Measurements from ENCODE around the gene S100A13. TPM values are rescaled to one million over a fixed set of nuclear protein-coding genes. Genes with fewer than 3 reads are reported as not detected.
A peak's percentile ranks its signal among the peaks of the same experiment; 100 is the strongest.

Gene S100A13
- total and polyA plus RNA-seq, 9 of the 15 experiments (the other 6 are each of a cell fraction or from before 2014, with no cell fraction given): 41.9 to 129 (median 58.0) TPM

DNA sequence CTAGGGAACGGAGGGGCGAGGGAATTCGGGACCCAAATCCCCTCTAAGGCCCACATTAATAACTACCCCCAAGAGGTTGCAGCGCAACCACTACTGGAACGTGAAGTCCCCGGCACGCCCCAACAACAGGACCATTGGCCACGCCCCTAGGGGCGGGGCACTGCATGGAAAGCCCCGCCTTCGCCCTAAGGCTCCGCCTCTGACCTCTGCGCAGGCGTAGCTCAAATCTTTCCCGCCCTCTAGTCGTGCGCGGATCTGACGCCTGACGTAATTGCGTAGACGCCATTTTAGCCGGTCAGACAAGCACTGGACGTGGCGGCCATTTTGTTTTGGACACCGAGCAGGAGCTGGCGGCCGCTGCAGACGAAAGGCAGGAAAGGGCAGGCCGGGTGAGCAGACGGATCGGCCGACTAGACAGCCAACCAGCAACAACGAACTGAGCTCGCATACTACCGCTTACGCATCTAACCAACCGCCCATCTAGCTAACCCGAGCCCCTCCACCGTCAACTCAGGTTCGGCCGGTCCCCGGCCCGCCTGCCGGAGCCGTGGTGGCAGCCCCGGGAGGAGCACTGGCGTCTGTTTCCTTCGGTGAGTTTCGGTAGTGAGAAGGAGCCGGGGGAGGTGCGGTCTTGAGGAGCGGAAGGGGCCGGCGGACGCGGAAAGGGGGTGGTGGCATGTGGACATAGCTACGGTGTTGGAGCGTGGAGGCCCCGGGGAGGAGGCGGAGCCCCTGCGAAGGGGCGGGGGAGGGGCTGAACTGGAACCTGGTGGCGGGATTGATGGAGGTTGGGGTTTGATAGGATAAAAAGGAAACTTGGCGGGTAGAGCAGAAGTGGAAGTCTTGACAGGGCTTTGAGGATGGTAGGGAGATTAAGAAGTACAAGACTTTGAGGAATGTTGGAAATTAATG is 6.7 kb upstream of the S100A13 start, which contains the start of gene CHTOP (continued):
- TF ChIP-seq, protein P1, sequence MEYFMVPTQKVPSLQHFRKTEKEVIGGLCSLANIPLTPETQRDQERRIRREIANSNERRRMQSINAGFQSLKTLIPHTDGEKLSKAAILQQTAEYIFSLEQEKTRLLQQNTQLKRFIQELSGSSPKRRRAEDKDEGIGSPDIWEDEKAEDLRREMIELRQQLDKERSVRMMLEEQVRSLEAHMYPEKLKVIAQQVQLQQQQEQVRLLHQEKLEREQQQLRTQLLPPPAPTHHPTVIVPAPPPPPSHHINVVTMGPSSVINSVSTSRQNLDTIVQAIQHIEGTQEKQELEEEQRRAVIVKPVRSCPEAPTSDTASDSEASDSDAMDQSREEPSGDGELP (CRISPR knock-in tag; IDR thresholded peaks at IDR 0.05; ENCODE audit: borderline replicate concordance): peak; percentile 84
- TF ChIP-seq SMARCA4 (IDR thresholded peaks at IDR 0.05) (0 out of 2 replicates have a peak, but pooled peaks have one; percentile 14), ZFX (CRISPR knock-in tag; IDR thresholded peaks at IDR 0.05) (peak; percentile 97), CEBPB (tag; IDR thresholded peaks at IDR 0.05) (no peak), MIER1 (IDR thresholded peaks at IDR 0.05; ENCODE audit: low read depth) (no peak), REST (IDR thresholded peaks at IDR 0.05; ENCODE audit: borderline replicate concordance) (no peak), REST (CRISPR knock-in tag; IDR thresholded peaks at IDR 0.05; ENCODE audit: low read depth) (peak; percentile 67; the same call in 1 of the 2 replicates), DNMT1 (IDR thresholded peaks at IDR 0.05) (no peak), THRAP3 (IDR thresholded peaks at IDR 0.05; ENCODE audit: borderline replicate concordance) (peak; percentile 54; the same call in 1 of the 2 replicates)
- TF ChIP-seq, protein P2, sequence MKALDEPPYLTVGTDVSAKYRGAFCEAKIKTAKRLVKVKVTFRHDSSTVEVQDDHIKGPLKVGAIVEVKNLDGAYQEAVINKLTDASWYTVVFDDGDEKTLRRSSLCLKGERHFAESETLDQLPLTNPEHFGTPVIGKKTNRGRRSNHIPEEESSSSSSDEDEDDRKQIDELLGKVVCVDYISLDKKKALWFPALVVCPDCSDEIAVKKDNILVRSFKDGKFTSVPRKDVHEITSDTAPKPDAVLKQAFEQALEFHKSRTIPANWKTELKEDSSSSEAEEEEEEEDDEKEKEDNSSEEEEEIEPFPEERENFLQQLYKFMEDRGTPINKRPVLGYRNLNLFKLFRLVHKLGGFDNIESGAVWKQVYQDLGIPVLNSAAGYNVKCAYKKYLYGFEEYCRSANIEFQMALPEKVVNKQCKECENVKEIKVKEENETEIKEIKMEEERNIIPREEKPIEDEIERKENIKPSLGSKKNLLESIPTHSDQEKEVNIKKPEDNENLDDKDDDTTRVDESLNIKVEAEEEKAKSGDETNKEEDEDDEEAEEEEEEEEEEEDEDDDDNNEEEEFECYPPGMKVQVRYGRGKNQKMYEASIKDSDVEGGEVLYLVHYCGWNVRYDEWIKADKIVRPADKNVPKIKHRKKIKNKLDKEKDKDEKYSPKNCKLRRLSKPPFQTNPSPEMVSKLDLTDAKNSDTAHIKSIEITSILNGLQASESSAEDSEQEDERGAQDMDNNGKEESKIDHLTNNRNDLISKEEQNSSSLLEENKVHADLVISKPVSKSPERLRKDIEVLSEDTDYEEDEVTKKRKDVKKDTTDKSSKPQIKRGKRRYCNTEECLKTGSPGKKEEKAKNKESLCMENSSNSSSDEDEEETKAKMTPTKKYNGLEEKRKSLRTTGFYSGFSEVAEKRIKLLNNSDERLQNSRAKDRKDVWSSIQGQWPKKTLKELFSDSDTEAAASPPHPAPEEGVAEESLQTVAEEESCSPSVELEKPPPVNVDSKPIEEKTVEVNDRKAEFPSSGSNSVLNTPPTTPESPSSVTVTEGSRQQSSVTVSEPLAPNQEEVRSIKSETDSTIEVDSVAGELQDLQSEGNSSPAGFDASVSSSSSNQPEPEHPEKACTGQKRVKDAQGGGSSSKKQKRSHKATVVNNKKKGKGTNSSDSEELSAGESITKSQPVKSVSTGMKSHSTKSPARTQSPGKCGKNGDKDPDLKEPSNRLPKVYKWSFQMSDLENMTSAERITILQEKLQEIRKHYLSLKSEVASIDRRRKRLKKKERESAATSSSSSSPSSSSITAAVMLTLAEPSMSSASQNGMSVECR (CRISPR knock-in tag; IDR thresholded peaks at IDR 0.05): peak; percentile 83

Data from K562 (cell line).